Upper lobe of left lung (tissue), 6 donors: ENCODE measurements around the gene STARD5. TPM values are rescaled to one million over a fixed set of nuclear protein-coding genes. Genes with fewer than 3 reads are reported as not detected.
A peak's percentile ranks its signal among the peaks of the same experiment; 100 is the strongest.

Experiments
- ATAC-seq, 2 donors: fragments of 200-7000 bp; cut with Tn5 transposase; one replicate each; pipeline ENCODE4 v1.9.1; 2022; ENCODE audit warnings: mild to moderate bottlenecking in 2 of 2, moderate library complexity in 2 of 2; ENCODE audit not compliant: low FRiP score in 2 of 2
- DNase-seq, 2 donors: peaks; one replicate each; pipeline ENCODE4 v3.0.0-alpha.2; 2019 to 2020
- H3K27ac ChIP-seq, 4 donors: fragments of 200-600 bp; sonication (generic); one replicate each; pipeline ENCODE4 v1.5.1; 2016 to 2019
- H3K27me3 ChIP-seq, 4 donors: fragments of 200-600 bp; sonication (generic); one replicate each; pipeline ENCODE4 v1.5.1; 2017 to 2019
- H3K36me3 ChIP-seq, 4 donors: fragments of 200-600 bp; sonication (generic); one replicate each; pipeline ENCODE4 v1.5.1; 2016 to 2019
- H3K4me1 ChIP-seq, 4 donors: fragments of 200-600 bp; sonication (generic); one replicate each; pipeline ENCODE4 v1.5.1; 2018 to 2019
- H3K4me3 ChIP-seq, 4 donors: fragments of 200-600 bp; sonication (generic); one replicate each; pipeline ENCODE4 v1.5.1; 2017 to 2019; ENCODE audit warnings: mild to moderate bottlenecking in 2 of 4, moderate library complexity in 1 of 4
- H3K9me3 ChIP-seq, 4 donors: fragments of 200-600 bp; sonication (generic); one replicate each; pipeline ENCODE4 v1.5.1; 2018 to 2019
- CTCF ChIP-seq, 6 experiments: fragments of 450-650 bp in 4 of 6; fragments of 200-600 bp in 2 of 6; sonication (generic) in 2 of 6; IDR thresholded peaks; one replicate each; pipeline ENCODE4 v1.5.1; 2016 to 2019; ENCODE audit warnings: antibody characterized with exemption in 6 of 6
- EP300 ChIP-seq, 4 donors: sonication (generic); formaldehyde crosslinking; IDR thresholded peaks; one replicate each; pipeline ENCODE4 v1.5.1; 2017; ENCODE audit warnings: antibody characterized with exemption in 4 of 4, control low read depth in 2 of 4
- POLR2A ChIP-seq, 4 donors: fragments of 450-650 bp; IDR thresholded peaks; one replicate each; pipeline ENCODE4 v1.5.1; 2016 to 2017; ENCODE audit warnings: antibody characterized with exemption in 4 of 4, mild to moderate bottlenecking in 2 of 4
- POLR2AphosphoS5 ChIP-seq, 2 donors: sonication (generic); formaldehyde crosslinking; IDR thresholded peaks; one replicate each; pipeline ENCODE4 v1.5.1; 2017; ENCODE audit warnings: antibody characterized with exemption in 2 of 2
- WGBS, 2 donors: methylation state at CpG; one replicate each; pipeline ENCODE4 v1.1.5; 2017 to 2018; 5-methylcytosine and 5-hydroxymethylcytosine counted together
- total RNA-seq, 6 donors: library from RNA; depleted of rRNA in 4 of 6; stranded (reverse); fragments of >200 nt in 4 of 6; gene quantifications; one replicate each; pipeline versions ENCODE4 v1.1.0 to v1.2.1, GENCODE V29; 2016 to 2021
- donor health status: DM: no; HTN: no; CAD: no; lungs with moderate emphysema.
- donor health status: DM: no; HTN: yes; CAD: no; lungs with severe emphysema.

The STARD5 gene
- total RNA-seq, 6 donors from 2014 or later = 3.0 to 8.3 (median 5.6) TPM

- DNase-seq (peak in 1 of 2 donors; percentile 73), ATAC-seq (peak; percentile 72 to 74)
- Histone ChIP-seq H3K27ac (peak overlapping the region; percentile 65 to 74 (median 70)), H3K36me3 (peaks cover 13 to 83% (median 37%) of the 10 kb centered on the region in 4 donors), H3K4me3 (no peak overlapping the region), H3K4me1 (peaks cover 25 to 54% (median 41%) of the 10 kb centered on the region in 4 donors), H3K27me3 (no peaks in the 10 kb centered on the region), H3K9me3 (no peaks in the 10 kb centered on the region)
- no peak for TF ChIP-seq POLR2A (IDR thresholded peaks at IDR 0.05)
- no peak for TF ChIP-seq CTCF (IDR thresholded peaks at IDR 0.05)
- TF ChIP-seq POLR2AphosphoS5 (IDR thresholded peaks at IDR 0.05) = no peak
- no peak for TF ChIP-seq EP300 (IDR thresholded peaks at IDR 0.05)
- 61 to 89% methylated on average over 2 to 5 of the region's 5 CpGs for WGBS, 2 donors
These were observed 22.0 kb downstream of the STARD5 start for GRCh38 chr15:81301815-81302399.

- Histone ChIP-seq H3K27me3 (no peaks in the 10 kb centered on the region), H3K36me3 (peaks cover 7 to 78% (median 33%) of the 10 kb centered on the region in 4 donors), H3K9me3 (no peaks in the 10 kb centered on the region), H3K27ac (peak overlapping the region in 3 of 4 donors; percentile 65 to 74 (median 73)), H3K4me1 (peaks cover 28 to 59% (median 45%) of the 10 kb centered on the region in 4 donors), H3K4me3 (peak overlapping the region in 1 of 4 donors; percentile 50)
- WGBS, 2 donors = 86 to 94% methylated on average over 4 of the region's 4 CpGs
- DNase-seq (no peak), ATAC-seq (no peak)
- TF ChIP-seq CTCF (IDR thresholded peaks at IDR 0.05) (no peak), POLR2A (IDR thresholded peaks at IDR 0.05) (no peak), POLR2AphosphoS5 (IDR thresholded peaks at IDR 0.05) (no peak), EP300 (IDR thresholded peaks at IDR 0.05) (no peak)
These were observed 22.6 kb downstream of the STARD5 start for GRCh38 chr15:81301385-81301784.

GRCh38 chr15:81299630-81300273 is 24.2 kb downstream of the STARD5 start:
- peaks cover 40 to 67% (median 57%) of the 10 kb centered on the region in 4 donors for H3K4me1 ChIP-seq
- no peaks in the 10 kb centered on the region for H3K27me3 ChIP-seq
- ATAC-seq = no peak
- DNase-seq = no peak
- H3K9me3 ChIP-seq = no peaks in the 10 kb centered on the region
- H3K27ac ChIP-seq = peak overlapping the region in 3 of 4 donors; percentile 79 to 83 (median 83)
- TF ChIP-seq EP300 (IDR thresholded peaks at IDR 0.05) (no peak), CTCF (IDR thresholded peaks at IDR 0.05) (no peak), POLR2A (IDR thresholded peaks at IDR 0.05) (no peak), POLR2AphosphoS5 (IDR thresholded peaks at IDR 0.05) (no peak)
- H3K36me3 ChIP-seq = peaks cover 0 to 61% (median 19%) of the 10 kb centered on the region in 4 donors
- peak overlapping the region in 3 of 4 donors; percentile 34 to 50 (median 42) for H3K4me3 ChIP-seq
- WGBS, 2 donors = 72 to 79% methylated on average over 4 to 14 of the region's 14 CpGs

- Histone ChIP-seq H3K27ac (peak overlapping the region in 3 of 4 donors; percentile 79 to 83 (median 83)), H3K36me3 (peaks cover 0 to 59% (median 17%) of the 10 kb centered on the region in 4 donors)
These were observed 24.8 kb downstream of the STARD5 start for GRCh38 chr15:81299156-81299555.

More at GRCh38 chr15:81299156-81299555, 24.8 kb downstream of the STARD5 start:
- no peak for DNase-seq
- ATAC-seq = no peak
- H3K4me1 ChIP-seq = peaks cover 40 to 68% (median 58%) of the 10 kb centered on the region in 4 donors
- H3K9me3 ChIP-seq = no peaks in the 10 kb centered on the region
- WGBS, 2 donors = 71 to 73% methylated on average over 3 of the region's 3 CpGs
- TF ChIP-seq POLR2AphosphoS5 (IDR thresholded peaks at IDR 0.05) (no peak), CTCF (IDR thresholded peaks at IDR 0.05) (no peak), POLR2A (IDR thresholded peaks at IDR 0.05) (no peak), EP300 (IDR thresholded peaks at IDR 0.05) (no peak)
- H3K4me3 ChIP-seq = peak overlapping the region in 3 of 4 donors; percentile 34 to 50 (median 42)
- no peaks in the 10 kb centered on the region for H3K27me3 ChIP-seq
